Ovary (tissue), 9 donors: Measurements from ENCODE around the gene ITPR1. TPM values are rescaled to one million over a fixed set of nuclear protein-coding genes. Genes with fewer than 3 reads are reported as not detected.

Experiments
- DNase-seq, 5 donors: peaks; one replicate each; pipeline ENCODE4 v3.0.0-alpha.2; 2019 to 2020
- H3K27ac ChIP-seq, 2 donors: fragments of 200-600 bp; one replicate each; pipeline versions ENCODE4 v1.5.1 to v1.8.0; 2019 to 2022
- H3K27me3 ChIP-seq: fragments of 200-600 bp; one replicate; pipeline ENCODE4 v1.8.0; 2022
- H3K36me3 ChIP-seq: fragments of 200-600 bp; sonication (generic); one replicate; pipeline ENCODE4 v1.5.1; 2019
- H3K4me1 ChIP-seq: one replicate; pipeline ENCODE4 v1.8.1; 2013; ENCODE audit warnings: mild to moderate bottlenecking, moderate library complexity; ENCODE audit not compliant: insufficient read depth
- H3K4me3 ChIP-seq: fragments of 200-600 bp; sonication (generic); one replicate; pipeline ENCODE4 v1.5.1; 2017
- H3K9me3 ChIP-seq, 2 donors: fragments of 200-600 bp in 1 of 2; sonication (generic) in 1 of 2; one replicate each; pipeline versions ENCODE4 v1.5.1 to v1.8.1; 2013 to 2019; ENCODE audit warnings: mild to moderate bottlenecking in 1 of 2, moderate library complexity in 1 of 2
- CTCF ChIP-seq, 3 donors: fragments of 450-650 bp in 2 of 3; fragments of 200-600 bp in 1 of 3; IDR thresholded peaks; one replicate each; pipeline versions ENCODE4 v1.5.1 to v1.8.0; 2016 to 2022; ENCODE audit warnings: antibody characterized with exemption in 3 of 3, mild to moderate bottlenecking in 1 of 3
- EP300 ChIP-seq: sonication (generic); formaldehyde crosslinking; IDR thresholded peaks from one replicate; pipeline ENCODE4 v1.6.1; 2017; ENCODE audit warnings: antibody characterized with exemption
- POLR2A ChIP-seq: fragments of 450-650 bp; IDR thresholded peaks from one replicate; pipeline ENCODE4 v1.6.1; 2017; ENCODE audit warnings: antibody characterized with exemption, mild to moderate bottlenecking, moderate library complexity
- WGBS, 3 donors: extraction: QIAGEN DNeasy Blood & Tissue Kit in 1 of 3; methylation state at CpG; one replicate each; pipeline versions ENCODE4 v1.1.5 to v1.1.7; 2013 to 2017; 5-methylcytosine and 5-hydroxymethylcytosine counted together
- intact Hi-C, 4 donors: fragments of 100-400 bp; cut with DNase I; formaldehyde crosslinking; loops; one replicate each; pipeline versions ENCODE4 v1.11.0 to v1.15.1; 2022 to 2023
- polyA plus RNA-seq, 2 donors: library from polyadenylated mRNA; stranded (reverse); fragments of 200-250 nt in 1 of 2; fragments of 350-450 nt in 1 of 2; fragmentation: Illumina TruSeq in 1 of 2; extraction: RNeasy Lipid Tissue Mini Kit (QIAGEN cat#74804) in 1 of 2; gene quantifications; one replicate each; pipeline ENCODE4 v1.2.3, GENCODE V29; 2013 to 2014
- total RNA-seq, 7 donors: library from RNA; depleted of rRNA in 2 of 7; stranded (reverse); fragments of >200 nt in 2 of 7; fragmentation: NEBNext Ultra II Directional in 3 of 7; extraction: Animal tissue kit (Norgen Biotek cat#: 25700) in 3 of 7; gene quantifications; one replicate each; pipeline versions ENCODE4 v1.1.0 to v1.2.4, GENCODE V29; 2016 to 2023
- donor health status: DM: no; HTN: no; CAD: no; lungs with moderate emphysema.
- donor health status: DM: no; HTN: no; CAD: no.
- donor health status: Bipolar disorder and iron deficiency.
- donor health status: DM: yes; HTN: yes; CAD: no.
- donor health status: DM: no; HTN: no; CAD: no.
- donor health status: DM: yes; HTN: yes; CAD: no.

ITPR1 gene
- total and polyA plus RNA-seq, 9 donors: 59.5 to 313 (median 144) TPM

GRCh38 chr3:4836516-4836915 lies 343.4 kb downstream of the ITPR1 start:
- no peaks in the 10 kb centered on the region for H3K36me3 ChIP-seq
- WGBS, 3 donors: 74 to 83% (median 75%) methylated on average over 2 of the region's 2 CpGs
- no peaks in the 10 kb centered on the region for H3K9me3 ChIP-seq
- peaks cover 1% of the 10 kb centered on the region for H3K4me1 ChIP-seq
- no peak overlapping the region for H3K27ac ChIP-seq
- H3K4me3 ChIP-seq: no peak overlapping the region
- intact Hi-C loops: no loop called here
- TF ChIP-seq CTCF (IDR thresholded peaks at IDR 0.05): no peak
- TF ChIP-seq EP300: no peak
- no peak for DNase-seq
- H3K27me3 ChIP-seq: no peaks in the 10 kb centered on the region

GRCh38 chr3:4837374-4837930 lies 344.3 kb downstream of the ITPR1 start:
- Histone ChIP-seq H3K27me3 (no peaks in the 10 kb centered on the region), H3K9me3 (no peaks in the 10 kb centered on the region), H3K4me1 (peaks cover 1% of the 10 kb centered on the region), H3K4me3 (no peak overlapping the region), H3K27ac (no peak overlapping the region), H3K36me3 (no peaks in the 10 kb centered on the region)
- DNase-seq: no peak
- TF ChIP-seq POLR2A (no peak), EP300 (no peak), CTCF (IDR thresholded peaks at IDR 0.05) (no peak)
- intact Hi-C loops: no loop called here
- WGBS, 3 donors: 64 to 71% (median 67%) methylated on average over 5 of the region's 5 CpGs

- Histone ChIP-seq H3K4me3 (no peak overlapping the region), H3K27me3 (no peaks in the 10 kb centered on the region), H3K27ac (no peak overlapping the region), H3K9me3 (no peaks in the 10 kb centered on the region), H3K36me3 (no peaks in the 10 kb centered on the region), H3K4me1 (peaks cover 1% of the 10 kb centered on the region)
- 94 to 98% (median 94%) methylated on average over 4 of the region's 4 CpGs for WGBS, 3 donors
- TF ChIP-seq CTCF (IDR thresholded peaks at IDR 0.05) (no peak), POLR2A (no peak), EP300 (no peak)
- intact Hi-C loops: no loop called here
- DNase-seq: no peak
Measured at GRCh38 chr3:4838621-4839022, 345.5 kb downstream of the ITPR1 start.

- no peak overlapping the region for H3K27ac ChIP-seq
- DNase-seq: no peak
- H3K27me3 ChIP-seq: no peaks in the 10 kb centered on the region
- H3K36me3 ChIP-seq: no peaks in the 10 kb centered on the region
- intact Hi-C loops: no loop called here
- H3K4me3 ChIP-seq: no peak overlapping the region
- no peak for TF ChIP-seq CTCF (IDR thresholded peaks at IDR 0.05)
- TF ChIP-seq POLR2A: no peak
- TF ChIP-seq EP300: no peak
- H3K9me3 ChIP-seq: no peaks in the 10 kb centered on the region
- WGBS, 3 donors: 95 to 97% (median 97%) methylated on average over 3 of the region's 3 CpGs
- H3K4me1 ChIP-seq: peaks cover 1% of the 10 kb centered on the region
Measured at GRCh38 chr3:4839278-4839677, 346.1 kb downstream of the ITPR1 start.
